ENCODE measurements around the gene ADSS1.

The ADSS1 gene

GRCh38 chr14:104746071-104746545 lies 22.1 kb downstream of the ADSS1 start:
- TF ChIP-seq FOXP2 (optimal IDR thresholded peaks at IDR 0.05; ENCODE audit: borderline replicate concordance, extremely low read depth, extremely low read length, insufficient read depth) (no peak), SIN3A (IDR thresholded peaks at IDR 0.05; ENCODE audit: borderline replicate concordance, insufficient read depth, low read length) (no peak), TAF1 (IDR thresholded peaks at IDR 0.05; ENCODE audit: borderline replicate concordance, insufficient read depth, low read length) (no peak), POLR2AphosphoS5 (IDR thresholded peaks at IDR 0.05; ENCODE audit: low read depth, low read length) (no peak), REST (IDR thresholded peaks at IDR 0.05; ENCODE audit: insufficient read depth in 1 of 2, low read depth in 2 of 2, low read length in 2 of 2) (no peak)

GRCh38 chr14:104746934-104747481 lies 23.0 kb downstream of the ADSS1 start:
- TF ChIP-seq TAF1 (IDR thresholded peaks at IDR 0.05; ENCODE audit: borderline replicate concordance, insufficient read depth, low read length) (no peak), REST (IDR thresholded peaks at IDR 0.05; ENCODE audit: insufficient read depth in 1 of 2, low read depth in 2 of 2, low read length in 2 of 2) (no peak), POLR2AphosphoS5 (IDR thresholded peaks at IDR 0.05; ENCODE audit: low read depth, low read length) (no peak), SIN3A (IDR thresholded peaks at IDR 0.05; ENCODE audit: borderline replicate concordance, insufficient read depth, low read length) (no peak), FOXP2 (optimal IDR thresholded peaks at IDR 0.05; ENCODE audit: borderline replicate concordance, extremely low read depth, extremely low read length, insufficient read depth) (no peak)

- TF ChIP-seq SIN3A (IDR thresholded peaks at IDR 0.05; ENCODE audit: borderline replicate concordance, insufficient read depth, low read length) (no peak), TAF1 (IDR thresholded peaks at IDR 0.05; ENCODE audit: borderline replicate concordance, insufficient read depth, low read length) (no peak), POLR2AphosphoS5 (IDR thresholded peaks at IDR 0.05; ENCODE audit: low read depth, low read length) (no peak), FOXP2 (optimal IDR thresholded peaks at IDR 0.05; ENCODE audit: borderline replicate concordance, extremely low read depth, extremely low read length, insufficient read depth) (no peak), REST (IDR thresholded peaks at IDR 0.05; ENCODE audit: insufficient read depth in 1 of 2, low read depth in 2 of 2, low read length in 2 of 2) (no peak)
Measured at GRCh38 chr14:104747876-104748275, 23.8 kb downstream of the ADSS1 start.

GRCh38 chr14:104749111-104749649 lies 25.2 kb downstream of the ADSS1 start:
- TF ChIP-seq REST (IDR thresholded peaks at IDR 0.05; ENCODE audit: insufficient read depth in 1 of 2, low read depth in 2 of 2, low read length in 2 of 2) (no peak), TAF1 (IDR thresholded peaks at IDR 0.05; ENCODE audit: borderline replicate concordance, insufficient read depth, low read length) (no peak), SIN3A (IDR thresholded peaks at IDR 0.05; ENCODE audit: borderline replicate concordance, insufficient read depth, low read length) (no peak), POLR2AphosphoS5 (IDR thresholded peaks at IDR 0.05; ENCODE audit: low read depth, low read length) (no peak), FOXP2 (optimal IDR thresholded peaks at IDR 0.05; ENCODE audit: borderline replicate concordance, extremely low read depth, extremely low read length, insufficient read depth) (no peak)
